ENCODE results near the gene FZD2. TPM values are rescaled to one million over a fixed set of nuclear protein-coding genes. Genes with fewer than 3 reads are reported as not detected.
"Not testable (repeated sequence)": the region's sequence is repeated elsewhere in the genome, so short reads cannot be mapped to it uniquely, and the experiment has no call there.

The FZD2 gene
- polyA plus RNA-seq, 1 donor: 14.5 TPM

- no peak for DNase-seq (ENCODE audit: low read depth)
These were observed 18.1 kb downstream of the FZD2 start for GRCh38 chr17:44575403-44575802.

GRCh38 chr17:44578947-44579346 lies 21.7 kb downstream of the FZD2 start:
- no peak for DNase-seq (ENCODE audit: low read depth)

GRCh38 chr17:44581868-44582267 lies 24.6 kb downstream of the FZD2 start:
- no peak for DNase-seq (ENCODE audit: low read depth)

- DNase-seq (ENCODE audit: low read depth): no peak
These were observed 27.2 kb downstream of the FZD2 start for GRCh38 chr17:44584443-44584842.

GRCh38 chr17:44585315-44585714 lies 28.0 kb downstream of the FZD2 start:
- no peak for DNase-seq (ENCODE audit: low read depth)

GRCh38 chr17:44587339-44587738 lies 30.1 kb downstream of the FZD2 start:
- no peak for DNase-seq (ENCODE audit: low read depth)

- no peak for DNase-seq (ENCODE audit: low read depth)
These were observed 32.2 kb downstream of the FZD2 start for GRCh38 chr17:44589316-44590071.

- DNase-seq (ENCODE audit: low read depth): not testable (repeated sequence)
These were observed 32.8 kb downstream of the FZD2 start for GRCh38 chr17:44590072-44590462.

GRCh38 chr17:44590762-44591161 lies 33.5 kb downstream of the FZD2 start:
- not testable (repeated sequence) for DNase-seq (ENCODE audit: low read depth)

- DNase-seq (ENCODE audit: low read depth): no peak
These were observed 33.9 kb downstream of the FZD2 start for GRCh38 chr17:44591206-44591605.

GRCh38 chr17:44593156-44593555 lies 35.9 kb downstream of the FZD2 start:
- no peak for DNase-seq (ENCODE audit: low read depth)

- DNase-seq (ENCODE audit: low read depth): no peak
These were observed 38.0 kb downstream of the FZD2 start for GRCh38 chr17:44595216-44595775.

GRCh38 chr17:44598329-44598728 lies 41.0 kb downstream of the FZD2 start:
- no peak for DNase-seq (ENCODE audit: low read depth)

- DNase-seq (ENCODE audit: low read depth): no peak
These were observed 41.6 kb downstream of the FZD2 start for GRCh38 chr17:44598932-44599297.

GRCh38 chr17:44599298-44600175 lies 42.3 kb downstream of the FZD2 start:
- DNase-seq (ENCODE audit: low read depth): no peak

- DNase-seq (ENCODE audit: low read depth): no peak
These were observed 44.3 kb downstream of the FZD2 start for GRCh38 chr17:44601539-44601938.

GRCh38 chr17:44601973-44602372 lies 44.7 kb downstream of the FZD2 start:
- no peak for DNase-seq (ENCODE audit: low read depth)

- DNase-seq (ENCODE audit: low read depth): no peak
These were observed 45.1 kb downstream of the FZD2 start for GRCh38 chr17:44602390-44602789.

- no peak for DNase-seq (ENCODE audit: low read depth)
These were observed 45.7 kb downstream of the FZD2 start for GRCh38 chr17:44602970-44603369.

- DNase-seq (ENCODE audit: low read depth): no peak
These were observed 47.0 kb downstream of the FZD2 start for GRCh38 chr17:44604116-44604761.

- DNase-seq (ENCODE audit: low read depth): no peak
These were observed 47.6 kb downstream of the FZD2 start for GRCh38 chr17:44604768-44605485.

GRCh38 chr17:44606658-44607057 lies 49.4 kb downstream of the FZD2 start:
- DNase-seq (ENCODE audit: low read depth): no peak
